SK-N-SH (cell line): Measurements from ENCODE around the gene SLC1A2. TPM values are rescaled to one million over a fixed set of nuclear protein-coding genes. Genes with fewer than 3 reads are reported as not detected.

Source experiments
- CTCF ChIA-PET: fragments of 300-600, 350-600 bp; formaldehyde crosslinking; extraction: SDS; loops from one replicate; lab custom pipeline; 2021; lab: Yijun Ruan, JAX
- POLR2A ChIA-PET: fragments of 350-600 bp; sonication (Branson Sonifier 250); formaldehyde crosslinking; extraction: SDS; loops from one replicate; lab custom pipeline; 2020; ENCODE audit warnings: antibody characterized with exemption, inconsistent platforms; lab: Yijun Ruan, JAX
- DNase-seq: peaks from one replicate; pipeline ENCODE4 v3.0.0; 2012
- H2AFZ ChIP-seq: fragments of 200-600 bp; sonication (generic); 2 replicates; pipeline ENCODE4 v1.8.1; 2016; ENCODE audit warnings: antibody characterized with exemption, mild to moderate bottlenecking, low read depth
- H3F3A ChIP-seq: fragments of 200-600 bp; sonication (generic); replicated peaks from 2 replicates; pipeline ENCODE3; 2016; ENCODE audit warnings: antibody characterized with exemption, mild to moderate bottlenecking; ENCODE audit not compliant: insufficient read depth
- H3K27ac ChIP-seq, 2 experiments: fragments of 200-500 bp in 1 of 2; fragments of 200-600 bp in 1 of 2; sonication (Bioruptor generic) in 1 of 2; sonication (generic), shearing (Covaris generic) in 1 of 2; 2 replicates each; pipeline versions ENCODE4 v1.5.1 to v1.6.1; 2014 to 2016; ENCODE audit warnings: low read depth in 2 of 2, inconsistent platforms in 1 of 2, low read length in 1 of 2, mild to moderate bottlenecking in 1 of 2, mixed read lengths in 1 of 2
- H3K27me3 ChIP-seq: fragments of 200-600 bp; sonication (generic), shearing (Covaris generic); 2 replicates; pipeline ENCODE4 v1.6.1; 2016; ENCODE audit warnings: mixed run types; ENCODE audit not compliant: insufficient read depth
- H3K36me3 ChIP-seq, 2 experiments: fragments of 200-500 bp in 1 of 2; fragments of 200-600 bp in 1 of 2; sonication (Bioruptor generic) in 1 of 2; sonication (generic) in 1 of 2; replicated peaks in 1 of 2; 2 replicates each; pipeline versions ENCODE3 to v1.5.1; 2014 to 2016; ENCODE audit warnings: low read length in 1 of 2, mild to moderate bottlenecking in 1 of 2; ENCODE audit not compliant: insufficient read depth in 2 of 2, control insufficient read depth in 1 of 2
- H3K4me1 ChIP-seq, 2 experiments: fragments of 200-500 bp in 1 of 2; fragments of 200-600 bp in 1 of 2; sonication (Bioruptor generic) in 1 of 2; sonication (generic), shearing (Covaris generic) in 1 of 2; 2 replicates each; pipeline versions ENCODE4 v1.5.1 to v1.6.1; 2014 to 2016; ENCODE audit warnings: low read depth in 1 of 2, low read length in 1 of 2, mixed run types in 1 of 2; ENCODE audit not compliant: insufficient read depth in 2 of 2, control insufficient read depth in 1 of 2
- H3K4me2 ChIP-seq: fragments of 200-600 bp; sonication (generic), shearing (Covaris generic); 2 replicates; pipeline ENCODE4 v1.6.1; 2017; ENCODE audit warnings: mixed run types
- H3K4me3 ChIP-seq, 2 experiments: fragments of 200-500 bp in 1 of 2; fragments of 200-600 bp in 1 of 2; sonication (Bioruptor generic) in 1 of 2; sonication (generic), shearing (Covaris generic) in 1 of 2; 2 replicates each; pipeline versions ENCODE4 v1.5.1 to v1.8.1; 2014 to 2016; ENCODE audit warnings: low read depth in 2 of 2, inconsistent platforms in 1 of 2, low read length in 1 of 2, mild to moderate bottlenecking in 1 of 2, mixed read lengths in 1 of 2, moderate library complexity in 1 of 2
- H3K79me2 ChIP-seq: fragments of 200-600 bp; sonication (generic); 2 replicates; pipeline ENCODE4 v1.8.1; 2017; ENCODE audit warnings: mild to moderate bottlenecking; ENCODE audit not compliant: insufficient read depth
- H3K9ac ChIP-seq: fragments of 200-600 bp; sonication (generic); 2 replicates; pipeline ENCODE4 v1.6.1; 2017; ENCODE audit warnings: mixed run types
- H3K9me2 ChIP-seq: fragments of 200-600 bp; sonication (generic); 2 replicates; pipeline ENCODE4 v1.6.1; 2017; ENCODE audit warnings: mixed run types
- H3K9me3 ChIP-seq: fragments of 200-600 bp; sonication (generic); 2 replicates; pipeline ENCODE4 v1.6.1; 2017; ENCODE audit warnings: mixed run types, mild to moderate bottlenecking, moderate library complexity
- H4K20me1 ChIP-seq: fragments of 200-600 bp; sonication (generic); 2 replicates; pipeline ENCODE4 v1.6.1; 2017; ENCODE audit warnings: mild to moderate bottlenecking, mixed run types; ENCODE audit not compliant: insufficient read depth
- EP300 ChIP-seq, 2 experiments: IDR thresholded peaks; 2 replicates each; pipeline versions ENCODE4 v1.4.0 to v1.6.1; 2012; ENCODE audit warnings: borderline replicate concordance in 1 of 2, low read depth in 1 of 2, low read length in 1 of 2
- EZH2phosphoT487 ChIP-seq: fragments of 200-600 bp; sonication (generic); IDR thresholded peaks from 2 replicates; pipeline ENCODE4 v1.6.1; 2017; ENCODE audit warnings: low read depth, mixed run types, mild to moderate bottlenecking, antibody characterized with exemption, moderate library complexity, borderline replicate concordance
- FOSL2 ChIP-seq: IDR thresholded peaks from 2 replicates; pipeline ENCODE4 v1.4.0; 2012; ENCODE audit warnings: low read depth, mild to moderate bottlenecking, moderate library complexity, borderline replicate concordance
- FOXJ3 ChIP-seq: sonication (generic); formaldehyde crosslinking; IDR thresholded peaks from 2 replicates; pipeline ENCODE4 v1.5.1; 2020; ENCODE audit warnings: mild to moderate bottlenecking, missing genetic modification reagents
- FOXM1 ChIP-seq: IDR thresholded peaks from 2 replicates; pipeline ENCODE4 v1.4.0; 2012; ENCODE audit warnings: low read depth, mild to moderate bottlenecking
- GATA2 ChIP-seq: sonication (generic); formaldehyde crosslinking; IDR thresholded peaks from 2 replicates; pipeline ENCODE4 v1.5.0; 2020; ENCODE audit warnings: mild to moderate bottlenecking, missing genetic modification reagents
- NFIC ChIP-seq: IDR thresholded peaks from 2 replicates; pipeline ENCODE4 v1.4.0; 2012; ENCODE audit warnings: borderline replicate concordance
- RAD21 ChIP-seq: IDR thresholded peaks from 2 replicates; pipeline ENCODE4 v1.6.1; 2012; ENCODE audit warnings: mild to moderate bottlenecking, low read length
- RXRA ChIP-seq: IDR thresholded peaks from 2 replicates; pipeline ENCODE4 v1.4.0; 2012; ENCODE audit warnings: low read depth, mild to moderate bottlenecking, borderline replicate concordance
- SMC3 ChIP-seq: IDR thresholded peaks from 2 replicates; pipeline ENCODE4 v1.6.1; 2012; ENCODE audit warnings: low read depth, low read length, improper control_type of control experiment
- TCF12 ChIP-seq: IDR thresholded peaks from 2 replicates; pipeline ENCODE4 v1.4.0; 2012
- YY1 ChIP-seq: IDR thresholded peaks from 2 replicates; pipeline ENCODE4 v1.4.0; 2012; ENCODE audit warnings: low read depth, mild to moderate bottlenecking
- WGBS: methylation state at CpG from one replicate; pipeline ENCODE4 v1.1.6; 2017; ENCODE audit warnings: low lambda C conversion rate; 5-methylcytosine and 5-hydroxymethylcytosine counted together
- polyA plus RNA-seq, 3 experiments: library from polyadenylated mRNA; depleted of rRNA; stranded (reverse); fragments of >200 nt; gene quantifications; 2 replicates each; pipeline ENCODE4 v1.2.3, GENCODE V29; 2012
- TF ChIP-seq, protein P1 (sequence below): IDR thresholded peaks from 2 replicates; pipeline ENCODE4 v1.4.0; 2012; ENCODE audit warnings: low read depth, borderline replicate concordance
- TF ChIP-seq, protein P2 (sequence below): fragments of 200-600 bp; sonication (generic); IDR thresholded peaks from 2 replicates; pipeline ENCODE4 v1.6.1; 2017; ENCODE audit warnings: antibody characterized with exemption, mild to moderate bottlenecking, moderate library complexity
- TF ChIP-seq, protein P3 (sequence below): IDR thresholded peaks from 2 replicates; pipeline ENCODE4 v1.4.0; 2012; ENCODE audit warnings: low read depth, borderline replicate concordance

SLC1A2 gene
- polyA plus RNA-seq, 1 of the 3 experiments (the other 2 are of a cell fraction), result under 0.01 TPM

DNA sequence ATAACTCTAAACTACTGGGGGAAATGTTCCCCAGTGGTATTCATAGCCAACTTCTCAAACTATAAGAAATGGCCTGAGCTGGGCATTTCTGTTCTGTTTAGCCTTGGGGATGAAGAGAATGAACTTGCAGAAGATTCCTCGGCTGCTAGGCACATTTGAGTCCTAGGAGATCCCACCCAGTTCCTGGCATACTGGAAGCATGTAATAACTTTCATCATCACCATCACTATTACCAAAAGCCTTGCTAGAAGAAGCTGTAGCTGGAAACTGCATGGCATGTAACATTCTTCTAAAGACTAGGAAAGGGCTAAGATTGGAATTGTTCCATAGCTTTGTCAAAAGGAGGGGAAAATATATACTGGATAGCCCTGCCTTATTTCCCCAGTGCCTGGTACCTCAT lies 40.1 kb upstream of the SLC1A2 start:
- 42% methylated on average over 1 of the region's 1 CpG for WGBS
- Histone ChIP-seq H2AFZ (no peak overlapping the region), H3K79me2 (no peaks in the 10 kb centered on the region), H4K20me1 (no peaks in the 10 kb centered on the region), H3K9ac (no peak overlapping the region), H3K36me3 (no peaks in the 10 kb centered on the region), H3F3A (no peaks in the 10 kb centered on the region), H3K4me2 (no peak overlapping the region), H3K9me2 (no peaks in the 10 kb centered on the region), H3K27me3 (no peaks in the 10 kb centered on the region; the same call in 1 of the 2 replicates), H3K4me3 (no peak overlapping the region), H3K4me1 (no peaks in the 10 kb centered on the region), H3K9me3 (no peaks in the 10 kb centered on the region), H3K27ac (no peak overlapping the region)
- TF ChIP-seq TCF12, result no peak
- TF ChIP-seq FOXJ3 (CRISPR knock-in tag), result no peak
- TF ChIP-seq RXRA, result no peak
- no peak for TF ChIP-seq SMC3
- TF ChIP-seq, protein P1, sequence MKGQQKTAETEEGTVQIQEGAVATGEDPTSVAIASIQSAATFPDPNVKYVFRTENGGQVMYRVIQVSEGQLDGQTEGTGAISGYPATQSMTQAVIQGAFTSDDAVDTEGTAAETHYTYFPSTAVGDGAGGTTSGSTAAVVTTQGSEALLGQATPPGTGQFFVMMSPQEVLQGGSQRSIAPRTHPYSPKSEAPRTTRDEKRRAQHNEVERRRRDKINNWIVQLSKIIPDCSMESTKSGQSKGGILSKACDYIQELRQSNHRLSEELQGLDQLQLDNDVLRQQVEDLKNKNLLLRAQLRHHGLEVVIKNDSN, result no peak
- TF ChIP-seq EZH2phosphoT487, result no peak
- TF ChIP-seq GATA2 (CRISPR knock-in tag), result no peak
- no peak for TF ChIP-seq RAD21
- no peak for TF ChIP-seq EP300 (IDR thresholded peaks at IDR 0.05; ENCODE audit: borderline replicate concordance in 1 of 2, low read depth in 1 of 2, low read length in 1 of 2)
- TF ChIP-seq FOSL2, result no peak
- TF ChIP-seq NFIC, result no peak
- TF ChIP-seq YY1, result no peak
- TF ChIP-seq FOXM1, result no peak
- TF ChIP-seq, protein P2, sequence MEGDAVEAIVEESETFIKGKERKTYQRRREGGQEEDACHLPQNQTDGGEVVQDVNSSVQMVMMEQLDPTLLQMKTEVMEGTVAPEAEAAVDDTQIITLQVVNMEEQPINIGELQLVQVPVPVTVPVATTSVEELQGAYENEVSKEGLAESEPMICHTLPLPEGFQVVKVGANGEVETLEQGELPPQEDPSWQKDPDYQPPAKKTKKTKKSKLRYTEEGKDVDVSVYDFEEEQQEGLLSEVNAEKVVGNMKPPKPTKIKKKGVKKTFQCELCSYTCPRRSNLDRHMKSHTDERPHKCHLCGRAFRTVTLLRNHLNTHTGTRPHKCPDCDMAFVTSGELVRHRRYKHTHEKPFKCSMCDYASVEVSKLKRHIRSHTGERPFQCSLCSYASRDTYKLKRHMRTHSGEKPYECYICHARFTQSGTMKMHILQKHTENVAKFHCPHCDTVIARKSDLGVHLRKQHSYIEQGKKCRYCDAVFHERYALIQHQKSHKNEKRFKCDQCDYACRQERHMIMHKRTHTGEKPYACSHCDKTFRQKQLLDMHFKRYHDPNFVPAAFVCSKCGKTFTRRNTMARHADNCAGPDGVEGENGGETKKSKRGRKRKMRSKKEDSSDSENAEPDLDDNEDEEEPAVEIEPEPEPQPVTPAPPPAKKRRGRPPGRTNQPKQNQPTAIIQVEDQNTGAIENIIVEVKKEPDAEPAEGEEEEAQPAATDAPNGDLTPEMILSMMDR, result no peak
- TF ChIP-seq, protein P3, sequence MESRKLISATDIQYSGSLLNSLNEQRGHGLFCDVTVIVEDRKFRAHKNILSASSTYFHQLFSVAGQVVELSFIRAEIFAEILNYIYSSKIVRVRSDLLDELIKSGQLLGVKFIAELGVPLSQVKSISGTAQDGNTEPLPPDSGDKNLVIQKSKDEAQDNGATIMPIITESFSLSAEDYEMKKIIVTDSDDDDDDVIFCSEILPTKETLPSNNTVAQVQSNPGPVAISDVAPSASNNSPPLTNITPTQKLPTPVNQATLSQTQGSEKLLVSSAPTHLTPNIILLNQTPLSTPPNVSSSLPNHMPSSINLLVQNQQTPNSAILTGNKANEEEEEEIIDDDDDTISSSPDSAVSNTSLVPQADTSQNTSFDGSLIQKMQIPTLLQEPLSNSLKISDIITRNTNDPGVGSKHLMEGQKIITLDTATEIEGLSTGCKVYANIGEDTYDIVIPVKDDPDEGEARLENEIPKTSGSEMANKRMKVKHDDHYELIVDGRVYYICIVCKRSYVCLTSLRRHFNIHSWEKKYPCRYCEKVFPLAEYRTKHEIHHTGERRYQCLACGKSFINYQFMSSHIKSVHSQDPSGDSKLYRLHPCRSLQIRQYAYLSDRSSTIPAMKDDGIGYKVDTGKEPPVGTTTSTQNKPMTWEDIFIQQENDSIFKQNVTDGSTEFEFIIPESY, result no peak
- CTCF ChIA-PET, result interaction anchor here (1.3 kb wide), 2 partner anchors 8 to 30 kb away, joined by 3 to 5 read pairs; no protein-coding TSS in a partner anchor
- no peak for DNase-seq
- POLR2A ChIA-PET, result no interaction called here
